Measurements from ENCODE around the gene TSFM. TPM values are rescaled to one million over a fixed set of nuclear protein-coding genes. Genes with fewer than 3 reads are reported as not detected.

Gene TSFM
- total RNA-seq, 2 donors from 2014 or later, result 15.9 to 16.4 TPM

DNA sequence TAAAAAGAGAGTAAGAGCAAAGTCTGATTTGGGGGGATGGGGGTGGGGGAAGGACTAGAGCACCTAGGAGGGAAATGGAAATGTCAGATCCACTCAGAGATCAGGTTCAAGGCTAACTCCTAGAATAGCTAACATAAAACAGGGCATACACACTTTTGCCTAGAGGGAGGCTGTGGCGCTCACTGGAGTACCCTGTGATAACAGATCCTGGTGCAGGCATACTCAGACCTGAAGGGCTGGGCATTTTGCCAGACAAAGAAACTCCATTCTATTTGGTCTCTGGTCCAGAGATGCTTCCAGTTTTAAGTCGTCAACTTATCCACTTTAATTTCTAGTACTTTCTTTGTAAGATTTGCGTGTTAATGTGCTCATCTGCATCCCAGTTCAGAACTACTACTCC, 58.1 kb downstream of the TSFM start:
- no peak for DNase-seq (ENCODE audit: low spot score)
- intact Hi-C loops (cut with DNase I), result no loop called here

DNA sequence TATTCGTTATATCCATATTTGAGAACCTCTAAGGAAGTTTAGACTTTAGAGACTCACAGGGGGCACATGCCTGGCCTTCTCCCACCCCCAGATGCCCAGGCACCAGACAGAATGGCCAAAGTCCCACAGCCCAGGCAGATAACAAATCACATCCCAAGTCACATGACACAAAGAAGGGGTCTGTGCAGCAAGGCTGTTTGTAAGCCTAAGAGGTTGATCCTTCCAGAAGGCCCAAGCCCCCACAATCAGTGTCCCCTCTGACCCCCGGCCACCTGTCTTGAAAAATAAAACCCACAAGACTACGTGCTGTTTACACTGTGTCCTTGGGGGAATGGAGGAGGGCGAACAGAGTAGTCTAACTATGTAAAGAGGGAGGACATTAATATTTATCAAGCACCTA, 58.9 kb downstream of the TSFM start:
- intact Hi-C loops (cut with DNase I), result no loop called here

DNA sequence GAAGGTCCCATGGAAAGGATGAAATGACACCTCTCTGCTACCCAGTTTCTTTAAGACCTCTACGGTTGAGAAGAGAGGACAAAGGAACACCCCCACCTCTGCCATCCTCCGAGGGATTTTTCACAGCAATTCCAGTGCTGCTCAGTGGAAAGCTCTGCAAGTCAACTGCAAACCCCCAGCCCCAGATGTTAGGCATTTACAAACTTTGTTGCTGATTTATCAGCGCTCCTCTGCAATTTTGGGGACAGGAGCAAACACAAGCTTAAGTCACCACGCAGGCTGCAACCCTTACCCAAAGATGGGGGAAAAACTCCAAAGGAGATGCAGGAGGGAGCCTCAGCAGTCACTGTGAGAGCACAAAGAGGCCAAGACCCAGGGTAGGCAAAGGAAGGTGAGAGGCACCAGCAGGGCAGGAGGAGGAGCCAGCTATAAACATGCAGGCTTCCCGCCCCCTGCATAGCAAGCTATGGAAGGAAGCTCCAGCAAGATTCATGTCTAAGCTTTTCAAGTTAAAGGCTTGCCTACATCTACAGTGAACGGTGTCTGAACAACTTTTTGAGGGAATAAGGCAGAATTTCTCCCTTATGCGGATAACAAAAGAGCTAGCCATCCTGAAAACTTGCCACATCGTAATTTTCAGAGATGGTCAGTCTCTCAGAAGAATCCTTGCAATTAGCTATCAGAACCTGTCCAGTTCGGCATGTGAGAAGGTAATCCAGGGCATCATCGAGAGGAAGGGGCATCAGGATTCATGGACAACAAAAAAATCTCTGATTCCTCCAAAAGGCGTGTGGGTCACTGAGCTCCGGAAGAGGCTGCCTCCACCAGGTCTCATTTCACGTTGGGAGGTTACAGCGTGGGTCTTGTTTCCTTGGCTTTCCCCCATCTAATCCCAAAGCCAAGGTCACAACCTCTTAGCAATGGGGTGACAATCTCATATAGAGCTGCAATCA, 60.0 kb downstream of the TSFM start:
- no peak for DNase-seq (ENCODE audit: low spot score)
- intact Hi-C loops (cut with DNase I), result no loop called here

More for the DNA sequence above, 58.9 kb downstream of the TSFM start:
- DNase-seq (ENCODE audit: low spot score), result no peak

DNA sequence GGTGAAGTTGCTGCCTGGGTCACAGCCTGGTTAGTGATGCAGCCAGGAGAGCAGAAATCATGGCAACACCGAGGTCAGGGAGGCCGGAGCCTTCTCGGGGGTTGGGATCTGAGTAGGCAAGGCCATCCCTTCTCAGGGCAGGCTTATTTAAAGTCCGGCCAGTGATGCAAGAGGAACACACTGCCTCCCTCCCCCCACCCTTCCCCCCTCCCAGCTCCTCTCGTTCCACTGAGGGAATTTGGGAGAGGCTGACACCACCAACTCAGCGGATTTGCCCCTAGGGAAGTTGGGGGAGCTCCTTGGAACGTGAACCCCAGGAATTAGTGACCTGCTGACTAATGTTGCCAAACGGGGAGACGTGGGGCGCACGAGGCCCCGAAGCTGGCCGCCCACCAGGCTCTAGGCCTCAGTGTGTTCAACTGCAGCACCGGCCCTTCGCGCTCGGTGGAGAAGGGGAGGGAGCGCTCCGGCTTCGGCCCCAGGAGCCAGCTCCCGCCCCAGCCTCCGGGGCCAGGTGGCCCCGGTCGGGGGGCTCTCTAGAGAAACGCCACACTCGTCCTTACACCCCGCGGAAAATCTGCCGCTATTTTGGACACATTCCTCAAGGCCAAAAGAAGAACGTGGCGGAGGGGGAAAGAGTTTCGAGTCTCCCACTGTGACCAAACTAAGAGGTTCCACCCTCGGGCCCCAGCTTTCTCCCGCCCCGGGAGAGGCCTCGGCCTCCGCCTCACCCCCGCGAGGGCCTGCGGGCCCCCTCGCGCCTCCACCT, 62.3 kb downstream of the TSFM start:
- intact Hi-C loops (cut with DNase I), result loop anchor here in 1 of 2 donors (2.0 kb wide), 1 partner anchor 52 kb away; no protein-coding TSS in a partner anchor
- DNase-seq (ENCODE audit: low spot score), result peak; percentile 95

DNA sequence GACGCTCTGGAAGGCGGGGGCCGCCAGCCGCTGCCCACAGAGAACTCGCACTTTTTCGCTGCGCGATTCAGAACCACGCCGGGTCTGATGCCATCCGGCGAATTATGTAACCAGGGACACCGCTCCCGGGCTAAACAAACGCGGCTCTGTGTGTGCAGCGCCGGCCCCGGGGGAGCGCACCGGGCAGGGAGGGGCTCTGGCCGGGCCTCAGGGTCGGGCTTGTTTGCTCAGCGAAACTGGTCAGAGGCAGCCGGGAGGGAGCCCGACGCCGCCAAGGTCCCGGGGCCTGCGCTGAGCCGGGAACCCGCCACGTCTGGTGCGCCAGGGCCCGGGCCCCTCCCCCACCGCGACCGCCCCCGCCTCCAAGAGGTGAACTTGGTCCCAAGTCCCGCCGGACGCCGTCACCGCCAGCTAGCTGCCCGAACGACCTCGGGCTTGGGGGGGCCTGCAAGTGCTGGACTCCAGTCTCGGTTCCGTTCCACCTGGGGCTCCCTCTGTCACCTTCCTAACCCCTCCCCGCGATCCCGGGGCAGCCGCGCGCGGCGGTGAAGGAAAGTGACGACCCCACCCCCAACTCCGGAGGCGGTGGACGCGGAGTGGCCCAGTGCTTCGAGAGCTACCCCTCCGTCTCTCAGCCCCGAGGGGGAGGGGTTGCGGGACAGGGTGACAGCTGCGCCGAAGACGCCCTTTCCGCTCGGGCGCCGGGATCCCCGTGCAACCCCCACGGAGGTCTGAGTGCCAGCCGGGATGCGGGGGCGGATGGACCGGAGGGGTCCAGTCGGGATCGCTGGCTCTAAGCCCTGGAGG, 63.1 kb downstream of the TSFM start:
- DNase-seq (ENCODE audit: low spot score), result peak; percentile 93
- intact Hi-C loops (cut with DNase I), result loop anchor here in 1 of 2 donors (2.0 kb wide), 1 partner anchor 51 kb away; no protein-coding TSS in a partner anchor

DNA sequence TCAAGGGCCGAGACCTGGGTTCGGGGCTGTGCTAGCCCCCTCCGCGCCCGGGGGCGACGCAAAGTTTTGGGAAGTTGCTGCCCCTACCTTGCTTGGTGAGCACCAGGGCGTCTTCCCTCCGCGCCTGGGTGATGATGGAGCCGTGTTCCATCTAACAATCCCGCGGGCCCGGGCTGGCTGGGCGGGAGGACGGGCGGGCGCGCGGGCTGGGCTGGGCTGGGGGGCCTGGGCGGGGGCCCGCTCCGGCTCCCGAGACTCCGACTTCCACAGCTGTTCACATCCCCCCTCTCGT, 63.6 kb downstream of the TSFM start:
- intact Hi-C loops (cut with DNase I), result no loop called here
- DNase-seq (ENCODE audit: low spot score), result no peak

DNA sequence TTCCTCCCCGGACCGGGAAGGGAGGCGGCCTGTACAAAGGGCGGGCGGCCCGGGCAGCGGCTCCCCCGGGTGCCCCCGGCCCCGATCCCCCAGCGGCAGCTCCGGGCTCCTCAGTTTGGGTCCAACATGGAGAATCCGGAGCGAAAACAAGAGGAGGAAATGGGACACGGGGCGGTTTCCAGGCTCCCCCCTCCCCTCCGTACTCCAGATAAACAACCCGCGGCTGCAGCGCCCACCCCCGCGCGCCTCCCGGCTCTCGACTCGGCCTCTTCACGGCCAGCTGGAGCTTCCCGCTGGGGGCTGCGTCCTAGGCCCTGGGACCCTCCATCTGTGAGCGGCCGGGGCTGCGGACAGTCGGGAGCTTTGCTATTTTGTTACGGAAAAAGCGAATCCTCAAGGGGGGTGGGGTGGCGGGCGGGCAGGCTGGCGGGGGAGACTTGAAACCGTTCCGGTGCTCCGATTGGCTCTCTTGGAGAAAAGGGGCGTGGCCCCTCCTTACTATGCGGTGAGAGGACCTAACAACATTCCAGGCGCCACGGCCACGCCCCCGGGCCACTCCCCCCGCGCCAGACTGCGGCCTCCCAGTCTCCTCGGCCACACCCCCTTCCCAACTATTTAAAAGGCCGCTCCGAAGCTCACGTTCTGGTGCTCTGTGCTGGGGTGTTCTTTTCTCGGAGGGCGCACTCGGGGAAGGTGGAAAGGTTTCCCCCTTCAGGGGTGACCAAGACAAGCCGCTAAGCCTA, 64.2 kb downstream of the TSFM start, which contains the start of gene CTDSP2:
Gene CTDSP2 (minus strand): TSS at position 153 of the 743 bp plus-strand sequence. CDS start 294 bp downstream, outside the sequence.
- intact Hi-C loops (cut with DNase I), result no loop called here
- peak; percentile 100 for DNase-seq (ENCODE audit: low spot score)

Small RNAs within 50 kb of the gene (microRNA-seq; reads per million reads assigned to microRNA genes)
- gene MIR26A2 (ENCODE audit: borderline microRNAs expressed in 2 of 2) (173 to 649 reads per million in 2 donors), gene MIR6759 (ENCODE audit: borderline microRNAs expressed in 2 of 2) (0 reads per million in 2 donors)

Other genes with a start within 250 kb of the TSFM start
- 100 to 1,000 TPM in 1 of 2 donors, 10 to 100 TPM in 1; 90.6 to 104 TPM for gene DCTN2, start 235.6 kb upstream of the TSFM start, total RNA-seq
- gene KIF5A, start 232.7 kb upstream of the TSFM start, total RNA-seq, result under 1 TPM; 0.10 to 0.14 TPM
- gene PIP4K2C, start 191.6 kb upstream of the TSFM start, total RNA-seq, result 10 to 100 TPM; 26.0 to 27.4 TPM
- 10 to 100 TPM; 32.4 to 35.6 TPM for gene DTX3, start 178.0 kb upstream of the TSFM start, total RNA-seq
- 10 to 100 TPM; 78.8 to 82.8 TPM for gene ARHGEF25, start 171.4 kb upstream of the TSFM start, total RNA-seq
- gene B4GALNT1, start 149.6 kb upstream of the TSFM start, total RNA-seq, result 1 to 10 TPM; 4.3 to 6.0 TPM
- gene OS9, start 88.7 kb upstream of the TSFM start, total RNA-seq, result 100 to 1,000 TPM; 186 to 279 TPM
- 1 to 10 TPM; 1.8 to 2.2 TPM for gene AGAP2, start 44.0 kb upstream of the TSFM start, total RNA-seq
- 10 to 100 TPM; 20.1 to 26.3 TPM for gene TSPAN31, start 37.7 kb upstream of the TSFM start, total RNA-seq
- gene CDK4, start 30.5 kb upstream of the TSFM start, total RNA-seq, result 10 to 100 TPM; 65.3 to 66.0 TPM
- 1 to 10 TPM; 7.4 to 9.4 TPM for gene MARCHF9, start 27.7 kb upstream of the TSFM start, total RNA-seq
- gene CYP27B1, start 15.7 kb upstream of the TSFM start, total RNA-seq, result 1 to 10 TPM in 1 of 2 donors, under 1 TPM in 1; 0.57 to 1.1 TPM
- 10 to 100 TPM; 16.6 to 22.8 TPM for gene METTL1, start 10.7 kb upstream of the TSFM start, total RNA-seq
- 1 to 10 TPM; 7.9 to 9.3 TPM for gene EEF1AKMT3, start 10.2 kb upstream of the TSFM start, total RNA-seq
- gene AVIL, start 35.9 kb downstream of the TSFM start, total RNA-seq, result 1 to 10 TPM; 5.6 to 6.3 TPM
- 100 to 1,000 TPM; 135 to 138 TPM for gene CTDSP2, start 63.9 kb downstream of the TSFM start, total RNA-seq
- 1 to 10 TPM; 5.6 to 5.7 TPM for gene ATP23, start 158.8 kb downstream of the TSFM start, total RNA-seq

Data from posterior vena cava (tissue), 2 donors.